HepG2 (cell line): ENCODE measurements around the gene SYNE2. TPM values are rescaled to one million over a fixed set of nuclear protein-coding genes. Genes with fewer than 3 reads are reported as not detected.

Experiments used
- ATAC-seq: fragments of 200-7000 bp; cut with Tn5 transposase; 3 replicates; pipeline ENCODE4 v1.9.1; 2020; ENCODE audit warnings: mild to moderate bottlenecking, moderate library complexity
- BruUV-seq: library from RNA; stranded (reverse); fragments of 400-500 nt; replicated peaks from 2 replicates; lab custom pipeline; 2021; lab: Mats Ljungman, UMichigan
- CTCF ChIA-PET: fragments of 300-600 bp; formaldehyde crosslinking; extraction: SDS; loops from one replicate; lab custom pipeline; 2021; ENCODE audit warnings: low total read pairs, inconsistent platforms, low intra/inter-chr PET ratio; lab: Yijun Ruan, JAX
- POLR2A ChIA-PET: fragments of 350-600 bp; sonication (Branson Sonifier 250); formaldehyde crosslinking; loops from one replicate; lab custom pipeline; 2020; ENCODE audit warnings: antibody characterized with exemption, inconsistent platforms; lab: Yijun Ruan, JAX
- DNase-seq: peaks from one replicate; pipeline ENCODE4 v3.0.0-alpha.2; 2015; ENCODE audit warnings: low spot score
- FAIRE-seq: peaks from 3 replicates; lab custom pipeline; 2011; peaks lifted over from hg19 to GRCh38; lab: Jason Lieb, UNC
- H2AFZ ChIP-seq: one replicate; pipeline ENCODE4 v1.6.1; 2011; ENCODE audit warnings: low read length, inconsistent platforms
- H3K27ac ChIP-seq: fragments of 300-600 bp; 3 replicates; pipeline ENCODE4 v1.8.0; 2011; ENCODE audit warnings: mixed run types, mild to moderate bottlenecking, mixed read lengths, low read length, inconsistent platforms; ENCODE audit not compliant: insufficient read depth; ENCODE audit errors: extremely low read length
- H3K27me3 ChIP-seq, 2 experiments: fragments of 200-600 bp in 1 of 2; 2 replicates in 1 of 2; 3 replicates in 1 of 2; pipeline versions ENCODE4 v1.6.0 to v1.8.0; 2011; ENCODE audit warnings: low read length in 2 of 2, mild to moderate bottlenecking in 2 of 2, moderate library complexity in 2 of 2, inconsistent platforms in 1 of 2; ENCODE audit not compliant: insufficient read depth in 2 of 2, control insufficient read depth in 1 of 2
- H3K36me3 ChIP-seq, 2 experiments: fragments of 200-600 bp in 1 of 2; replicated peaks in 1 of 2; 2 replicates in 1 of 2; 3 replicates in 1 of 2; pipeline versions ENCODE4 v1.5.1 to v1.8.0; 2011; ENCODE audit warnings: low read length in 2 of 2, inconsistent platforms in 1 of 2; ENCODE audit not compliant: insufficient read depth in 2 of 2, control insufficient read depth in 1 of 2
- H3K4me1 ChIP-seq: 2 replicates; pipeline ENCODE4 v1.5.1; 2012; ENCODE audit warnings: low read length, inconsistent platforms; ENCODE audit not compliant: insufficient read depth
- H3K4me2 ChIP-seq: 2 replicates; pipeline ENCODE4 v1.6.0; 2011; ENCODE audit warnings: low read depth, low read length, inconsistent platforms
- H3K4me3 ChIP-seq, 3 experiments: fragments of 200-600 bp in 1 of 3; sonication (generic), shearing (Covaris generic) in 1 of 3; replicated peaks in 1 of 3; 2 replicates each; pipeline ENCODE4 v1.5.1; 2011 to 2016; ENCODE audit warnings: low read length in 3 of 3, inconsistent platforms in 2 of 3, low read depth in 2 of 3, mild to moderate bottlenecking in 2 of 3, control low read depth in 1 of 3, mixed read lengths in 1 of 3; ENCODE audit not compliant: insufficient read depth in 1 of 3
- H3K79me2 ChIP-seq: one replicate; pipeline ENCODE4 v1.6.1; 2011; ENCODE audit warnings: low read length, inconsistent platforms; ENCODE audit not compliant: insufficient read depth
- H3K9ac ChIP-seq: 2 replicates; pipeline ENCODE4 v1.6.0; 2011; ENCODE audit warnings: mild to moderate bottlenecking, low read depth, low read length, inconsistent platforms; ENCODE audit not compliant: insufficient read depth
- H3K9me3 ChIP-seq: 2 replicates; pipeline ENCODE4 v1.5.1; 2012; ENCODE audit warnings: mild to moderate bottlenecking, low read length
- H4K20me1 ChIP-seq: 2 replicates; pipeline ENCODE4 v1.6.0; 2011; ENCODE audit warnings: inconsistent platforms, mild to moderate bottlenecking, low read length, moderate library complexity; ENCODE audit not compliant: insufficient read depth
- AKAP8 ChIP-seq: sonication (generic); formaldehyde crosslinking; IDR thresholded peaks from 2 replicates; pipeline ENCODE4 v1.5.1; 2020; ENCODE audit warnings: mild to moderate bottlenecking, missing genetic modification reagents
- FLYWCH1 ChIP-seq: sonication (generic); formaldehyde crosslinking; IDR thresholded peaks from 2 replicates; pipeline ENCODE4 v1.8.1; 2023; ENCODE audit warnings: mild to moderate bottlenecking, missing genetic modification reagents
- FOXC1 ChIP-seq: sonication (generic); formaldehyde crosslinking; IDR thresholded peaks from 2 replicates; pipeline ENCODE4 v1.8.0; 2022; ENCODE audit warnings: mild to moderate bottlenecking, missing genetic modification reagents, borderline replicate concordance
- GRHL1 ChIP-seq: sonication (generic); formaldehyde crosslinking; conservative IDR thresholded peaks from 2 replicates; pipeline ENCODE4 v1.8.0; 2022; ENCODE audit warnings: missing genetic modification reagents
- HMG20A ChIP-seq: IDR thresholded peaks from 2 replicates; pipeline ENCODE4 v1.6.1; 2016; ENCODE audit warnings: borderline replicate concordance
- KLF15 ChIP-seq: sonication (generic); formaldehyde crosslinking; IDR thresholded peaks from 2 replicates; pipeline ENCODE4 v1.8.1; 2023; ENCODE audit warnings: borderline replicate concordance, mild to moderate bottlenecking, inconsistent platforms, missing genetic modification reagents, mixed read lengths
- PLSCR1 ChIP-seq: sonication (generic); formaldehyde crosslinking; IDR thresholded peaks from 2 replicates; pipeline ENCODE4 v1.5.0; 2020; ENCODE audit warnings: missing genetic modification reagents, mild to moderate bottlenecking, borderline replicate concordance
- TBX2 ChIP-seq: sonication (generic); formaldehyde crosslinking; IDR thresholded peaks from 2 replicates; pipeline ENCODE4 v1.5.0; 2020; ENCODE audit warnings: missing genetic modification reagents, mild to moderate bottlenecking, borderline replicate concordance
- TOPORS ChIP-seq: sonication (generic); formaldehyde crosslinking; IDR thresholded peaks from 2 replicates; pipeline ENCODE4 v1.8.0; 2023; ENCODE audit warnings: mild to moderate bottlenecking, missing genetic modification reagents
- ZNF737 ChIP-seq: sonication (generic); formaldehyde crosslinking; IDR thresholded peaks from 2 replicates; pipeline ENCODE4 v1.5.0; 2020; ENCODE audit warnings: missing genetic modification reagents, mild to moderate bottlenecking, borderline replicate concordance
- ZNF770 ChIP-seq: sonication (generic); formaldehyde crosslinking; IDR thresholded peaks from 2 replicates; pipeline ENCODE4 v1.5.0; 2020; ENCODE audit warnings: mild to moderate bottlenecking, missing genetic modification reagents
- ZSCAN12 ChIP-seq: sonication (generic); formaldehyde crosslinking; IDR thresholded peaks from 2 replicates; pipeline ENCODE4 v1.9.0; 2021; ENCODE audit warnings: mild to moderate bottlenecking, missing genetic modification reagents
- ZSCAN29 ChIP-seq: sonication (generic); formaldehyde crosslinking; conservative IDR thresholded peaks from 2 replicates; pipeline ENCODE4 v1.4.0; 2020; ENCODE audit warnings: mild to moderate bottlenecking, missing genetic modification reagents
- WGBS: methylation state at CpG from one replicate; pipeline ENCODE4 v1.1.6; 2017; ENCODE audit warnings: low lambda C conversion rate; 5-methylcytosine and 5-hydroxymethylcytosine counted together
- in situ Hi-C: cut with HindIII; loops from 2 replicates; pipeline ENCODE4 v1.10.0; 2017; ENCODE audit warnings: low pct_unique_long_range_greater_than_20kb; ENCODE audit not compliant: extremely low pct_ligation_motif_present
- intact Hi-C: fragments of 100-400 bp; cut with micrococcal nuclease; formaldehyde crosslinking; loops from one replicate; pipeline ENCODE4 v1.10.0; 2022; ENCODE audit not compliant: unreplicated experiment
- polyA plus RNA-seq, 8 experiments: library from polyadenylated mRNA; depleted of rRNA in 3 of 8; stranded (reverse) in 7 of 8; unstranded in 1 of 8; fragments of >200 nt; fragmentation: Illumina TruSeq in 4 of 8; extraction: Trizol in 4 of 8; gene quantifications; 2 replicates each; pipeline versions ENCODE4 v1.2.1 to v1.2.3, GENCODE V29; 2011 to 2016; ENCODE audit warnings: low read depth in 4 of 8, missing spikeins in 1 of 8, mixed read lengths in 1 of 8; ENCODE audit not compliant: insufficient read depth in 1 of 8
- total RNA-seq, 5 experiments: library from RNA; depleted of rRNA; stranded (reverse); fragments of >200 nt; fragmentation: Illumina TruSeq; extraction: Trizol; gene quantifications; 2 replicates each; pipeline ENCODE4 v1.2.3, GENCODE V29; 2016; ENCODE audit warnings: low read depth in 1 of 5
- TF ChIP-seq, protein P1 (sequence below): sonication (generic); formaldehyde crosslinking; IDR thresholded peaks from 2 replicates; pipeline ENCODE4 v1.4.0; 2020; ENCODE audit warnings: mild to moderate bottlenecking, missing genetic modification reagents

Gene SYNE2
- total and polyA plus RNA-seq, 2 of the 13 experiments (the other 11 are each of a cell fraction or from before 2014, with no cell fraction given): 6.2 to 13.3 TPM

DNA sequence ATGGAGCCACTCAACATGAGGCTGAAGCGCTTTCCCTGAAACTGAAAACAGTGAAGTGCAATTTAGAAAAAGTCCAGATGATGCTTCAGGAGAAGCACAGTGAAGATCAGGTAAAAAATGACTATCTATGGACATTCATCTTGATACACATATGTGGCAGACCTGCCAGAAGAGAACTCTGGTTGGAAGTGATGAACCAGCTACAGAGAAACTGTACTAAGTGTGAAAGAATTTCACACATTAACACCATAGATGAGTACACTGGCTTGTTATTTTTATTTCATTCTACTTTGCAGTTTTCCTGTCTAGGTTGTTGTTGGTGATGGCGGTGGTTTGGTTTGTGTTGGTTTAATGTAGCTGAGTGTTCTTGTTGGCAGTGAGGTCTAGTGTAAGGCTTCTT lies 266.7 kb downstream of the SYNE2 start:
- POLR2A ChIA-PET: no interaction called here
- intact Hi-C loops (no loop called here), in situ Hi-C loops (no loop called here)
- TF ChIP-seq AKAP8 (CRISPR knock-in tag): no peak
- no peak for TF ChIP-seq ZSCAN12 (CRISPR knock-in tag)
- TF ChIP-seq, protein P1, sequence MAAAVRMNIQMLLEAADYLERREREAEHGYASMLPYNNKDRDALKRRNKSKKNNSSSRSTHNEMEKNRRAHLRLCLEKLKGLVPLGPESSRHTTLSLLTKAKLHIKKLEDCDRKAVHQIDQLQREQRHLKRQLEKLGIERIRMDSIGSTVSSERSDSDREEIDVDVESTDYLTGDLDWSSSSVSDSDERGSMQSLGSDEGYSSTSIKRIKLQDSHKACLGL (CRISPR knock-in tag): no peak
- TF ChIP-seq FOXC1 (CRISPR knock-in tag): no peak
- 94% methylated on average over 2 of the region's 2 CpGs for WGBS
- DNase-seq (no peak), FAIRE-seq (no peak), ATAC-seq (no peak)
- H4K20me1 ChIP-seq: no peaks in the 10 kb centered on the region
- H3K36me3 ChIP-seq: peaks cover 0 to 3% of the 10 kb centered on the region in 2 experiments; a peak in 1 of 5 replicates
- no peak overlapping the region for H2AFZ ChIP-seq
- H3K27me3 ChIP-seq: no peaks in the 10 kb centered on the region
- H3K4me1 ChIP-seq: no peaks in the 10 kb centered on the region
- H3K4me3 ChIP-seq: no peak overlapping the region
- BruUV-seq: no TSS peak
- no peak overlapping the region for H3K4me2 ChIP-seq
- no peak overlapping the region for H3K9ac ChIP-seq
- H3K27ac ChIP-seq: no peak overlapping the region
- CTCF ChIA-PET: no interaction called here
- no peaks in the 10 kb centered on the region for H3K9me3 ChIP-seq
- no peaks in the 10 kb centered on the region for H3K79me2 ChIP-seq

GRCh38 chr14:64119980-64120379 lies 267.2 kb downstream of the SYNE2 start:
- ATAC-seq: no peak
- Histone ChIP-seq H3K4me3 (no peak overlapping the region), H4K20me1 (no peaks in the 10 kb centered on the region), H3K4me2 (no peak overlapping the region), H2AFZ (no peak overlapping the region), H3K36me3 (peaks cover 0 to 3% of the 10 kb centered on the region in 2 experiments; a peak in 1 of 5 replicates), H3K9ac (no peak overlapping the region), H3K4me1 (no peaks in the 10 kb centered on the region), H3K9me3 (no peaks in the 10 kb centered on the region), H3K79me2 (no peaks in the 10 kb centered on the region), H3K27ac (no peak overlapping the region), H3K27me3 (no peaks in the 10 kb centered on the region)
- in situ Hi-C loops: no loop called here
- CTCF ChIA-PET: no interaction called here
- DNase-seq: no peak
- FAIRE-seq: no peak
- POLR2A ChIA-PET: no interaction called here
- intact Hi-C loops: no loop called here
- no TSS peak for BruUV-seq
- no peak for TF ChIP-seq TBX2 (CRISPR knock-in tag)
- no peak for TF ChIP-seq TOPORS (CRISPR knock-in tag)
- TF ChIP-seq ZSCAN29 (CRISPR knock-in tag): no peak
- TF ChIP-seq PLSCR1: no peak
- no peak for TF ChIP-seq GRHL1
- TF ChIP-seq HMG20A (CRISPR knock-in tag): no peak
- no peak for TF ChIP-seq KLF15 (CRISPR knock-in tag)
- no peak for TF ChIP-seq FLYWCH1
- TF ChIP-seq ZNF737 (CRISPR knock-in tag): no peak
- TF ChIP-seq ZNF770 (CRISPR knock-in tag): no peak
